HG03342 (cell line): Measurements from ENCODE around the gene RXRB.
A peak's percentile ranks its signal among the peaks of the same experiment; 100 is the strongest.
"Not testable (repeated sequence)": the region's sequence is repeated elsewhere in the genome, so short reads cannot be mapped to it uniquely, and the experiment has no call there.

Experiments used
- ATAC-seq: cut with Tn5 transposase; IDR thresholded peaks from one replicate; pipeline ENCODE4 v1.9.1; 2021; ENCODE audit warnings: mild to moderate bottlenecking, moderate library complexity; ENCODE audit not compliant: unreplicated experiment

Gene RXRB

DNA sequence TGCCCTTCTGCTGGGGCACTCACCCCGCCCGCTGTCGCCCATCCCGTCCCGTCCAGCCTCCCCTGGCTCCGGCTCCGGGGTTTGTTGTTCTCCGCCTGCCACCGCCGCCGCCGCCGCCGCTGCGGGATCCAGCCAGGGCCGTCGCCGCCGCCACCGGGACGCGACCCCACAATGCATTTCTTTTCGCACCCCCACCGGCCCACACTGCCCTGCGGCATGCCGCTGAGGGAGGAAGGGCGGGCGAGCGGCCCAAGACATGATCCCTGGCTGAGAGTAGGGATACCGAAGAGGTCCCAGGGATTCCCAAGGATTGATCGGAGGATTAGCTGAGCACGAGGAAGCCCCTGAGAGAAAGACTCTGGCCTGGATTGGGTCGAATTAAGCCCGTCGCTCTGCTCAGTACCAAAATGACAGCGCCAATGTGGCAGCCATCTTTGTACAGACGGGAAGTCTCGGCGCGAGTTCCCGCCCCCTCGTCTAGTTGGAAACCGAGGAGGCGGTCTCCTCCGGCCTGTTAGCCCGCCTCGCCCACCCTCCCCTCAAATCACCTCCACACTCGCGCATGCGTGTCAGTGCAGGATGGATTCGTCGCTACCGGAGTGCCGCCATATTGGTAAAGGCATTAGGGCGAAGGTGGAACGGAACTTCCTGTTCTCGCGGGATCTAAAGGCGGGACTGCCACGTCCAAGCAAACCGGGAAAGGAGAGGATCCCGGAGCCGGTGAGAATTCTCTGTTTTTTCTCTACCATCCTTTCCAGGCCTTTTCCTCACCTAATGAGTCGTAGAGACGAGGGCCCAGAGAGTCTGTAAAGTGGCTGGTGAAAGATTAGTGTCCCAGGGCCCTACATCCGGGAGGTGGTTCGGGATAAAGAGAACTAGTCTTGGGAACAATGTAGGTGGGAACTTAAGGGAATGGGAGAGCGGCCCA lies at the start of gene RXRB, which contains the start of gene SLC39A7:
Gene RXRB (minus strand): TSS at position 447 of the 928 bp plus-strand sequence. CDS start 189 bp downstream, at position 258.
Gene SLC39A7 (plus strand): TSS at position 649 of the 928 bp plus-strand sequence. CDS start 379 bp downstream, outside the sequence.
- peak; percentile 52 for ATAC-seq

DNA sequence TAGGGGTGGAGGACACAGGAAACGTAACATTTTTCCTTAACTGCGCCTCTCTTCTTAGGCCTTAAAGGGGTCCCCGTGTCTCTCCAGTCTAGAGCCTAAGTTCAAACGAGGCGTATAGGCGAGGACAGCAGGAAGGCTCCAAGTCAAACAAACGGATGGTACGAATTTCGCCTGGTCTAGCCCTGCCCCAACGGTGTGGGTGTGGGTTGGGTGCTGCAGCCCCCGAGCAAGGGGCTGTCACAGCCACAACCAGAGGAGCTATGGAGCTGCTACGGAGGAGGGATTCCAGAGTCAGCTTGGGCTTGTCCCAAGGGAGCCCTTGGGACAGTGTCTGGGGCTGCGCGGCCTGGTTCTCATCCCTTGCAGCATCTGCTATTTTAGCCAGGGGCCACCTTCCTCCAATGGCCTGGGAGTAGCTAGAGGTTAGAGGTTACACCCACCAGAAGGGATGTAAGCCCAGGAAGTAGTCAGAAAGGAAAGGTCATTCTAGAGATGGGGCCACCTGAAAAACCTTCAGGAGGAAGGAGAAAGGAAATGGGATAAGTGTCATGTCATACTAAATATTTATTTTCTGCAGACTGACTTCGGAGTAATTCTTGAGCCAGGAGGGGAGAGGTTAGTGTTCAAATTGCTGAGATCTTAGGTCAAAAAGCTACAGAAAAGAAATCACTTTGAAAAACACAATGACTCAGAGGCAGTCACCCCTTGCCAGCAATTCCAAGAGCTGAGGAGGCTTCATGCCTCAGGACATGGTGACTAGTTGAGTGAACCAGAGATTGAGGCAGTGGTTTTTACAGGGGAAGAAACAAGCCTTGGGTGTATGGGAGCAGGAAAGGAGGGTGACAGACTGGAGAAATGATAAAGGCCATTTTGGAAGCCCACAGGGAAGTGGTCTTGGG lies 49.5 kb upstream of the RXRB start:
- no peak for ATAC-seq

- ATAC-seq: peak; percentile 84
Measured at GRCh38 chr6:33248932-33249731, 48.7 kb upstream of the RXRB start.

DNA sequence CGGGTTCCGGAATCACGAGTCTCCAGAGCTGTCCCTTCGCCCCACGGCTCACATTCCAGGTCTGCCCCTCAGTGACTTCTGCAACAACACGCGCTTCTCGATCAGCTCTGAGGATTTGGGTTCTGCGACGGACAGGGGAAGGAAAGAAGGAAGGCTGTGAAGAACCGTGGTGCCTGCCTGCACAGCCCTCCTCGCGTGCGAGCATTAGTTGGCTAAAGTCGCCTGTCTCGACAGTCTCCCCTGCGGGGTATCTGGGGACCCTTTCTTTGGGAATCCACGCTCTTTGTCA lies 48.1 kb upstream of the RXRB start:
- peak; percentile 7 for ATAC-seq

- ATAC-seq: peak; percentile 37
Measured at GRCh38 chr6:33247977-33248642, 47.6 kb upstream of the RXRB start.

DNA sequence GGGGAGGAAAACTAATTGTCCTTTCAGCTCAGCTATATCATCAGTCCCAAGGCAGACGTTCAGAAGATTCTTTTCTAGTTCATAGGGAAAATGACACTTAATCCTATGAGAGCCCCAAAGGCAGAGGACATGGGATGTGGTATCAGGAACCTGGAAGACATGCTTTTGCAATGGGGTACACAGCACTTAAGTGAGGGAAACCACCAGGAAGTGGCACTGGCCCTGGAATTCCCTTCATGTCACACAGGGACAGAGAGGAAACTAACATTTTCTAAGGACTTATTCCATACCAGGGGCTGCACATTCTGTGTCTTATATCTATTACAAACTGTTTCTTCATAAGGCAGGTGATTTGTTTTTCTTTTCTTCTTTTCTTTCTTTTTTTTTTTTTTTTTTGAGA lies 43.0 kb upstream of the RXRB start:
- ATAC-seq: no peak

DNA sequence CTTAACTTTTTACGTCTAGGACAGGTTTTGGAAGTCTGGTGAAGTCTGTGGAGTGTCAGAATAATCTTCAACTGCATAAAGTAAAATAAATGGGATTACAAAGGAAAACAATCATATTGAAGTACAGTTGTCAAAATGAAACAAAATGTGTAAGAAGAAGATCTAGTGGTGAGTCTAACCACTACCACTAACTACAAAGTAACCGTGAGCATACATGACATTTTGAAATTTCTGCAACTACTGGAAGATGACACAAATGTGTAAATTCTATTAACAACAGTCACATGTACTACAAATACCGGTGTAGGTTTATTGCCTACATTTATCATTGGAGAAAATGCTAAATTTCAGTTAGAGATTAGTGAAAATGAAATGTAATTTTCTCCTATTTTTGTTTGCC lies 41.5 kb upstream of the RXRB start:
- no peak for ATAC-seq

DNA sequence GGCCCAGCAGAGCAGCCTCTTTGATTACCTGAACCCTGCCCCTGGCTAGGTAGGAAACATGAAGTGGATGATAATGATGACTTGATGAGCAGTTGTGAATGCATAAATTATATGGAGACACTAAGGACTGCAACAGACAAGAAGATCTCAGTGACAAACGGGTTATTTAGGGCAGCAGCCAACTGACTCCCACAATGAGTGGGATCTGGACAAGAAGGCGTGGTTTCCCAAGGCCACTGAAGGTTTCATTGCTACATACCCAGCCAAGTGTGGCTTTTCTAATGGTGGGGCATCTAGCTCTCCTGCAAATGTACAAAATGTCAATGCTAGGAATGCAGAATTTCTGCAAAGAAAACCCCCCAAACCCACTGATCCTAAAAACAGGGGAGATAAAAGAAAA lies 37.3 kb upstream of the RXRB start:
- no peak for ATAC-seq

- no peak for ATAC-seq
Measured at GRCh38 chr6:33236852-33237251, 36.4 kb upstream of the RXRB start.

- ATAC-seq: no peak
Measured at GRCh38 chr6:33236328-33236727, 35.9 kb upstream of the RXRB start.

DNA sequence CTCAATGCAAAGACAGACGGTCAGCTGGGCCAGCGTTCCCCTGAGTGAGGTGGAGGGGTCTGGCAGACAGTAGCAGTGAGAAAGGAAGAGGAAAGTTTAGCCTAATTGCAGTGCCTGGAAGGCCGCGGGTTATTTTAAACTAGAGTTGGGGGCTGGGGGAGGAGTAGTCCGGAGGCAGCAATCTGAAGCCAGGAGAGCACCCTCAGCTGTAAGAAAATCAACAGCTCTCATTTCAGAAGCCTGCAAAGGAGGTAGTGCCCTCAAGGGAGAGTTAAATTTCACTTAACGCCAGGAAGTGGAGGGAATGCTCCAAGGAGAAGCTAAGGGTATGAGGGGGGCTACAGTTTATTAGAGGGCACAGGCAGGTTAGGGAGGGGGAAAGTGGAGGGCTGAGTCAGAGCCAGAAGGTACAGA lies 34.8 kb upstream of the RXRB start:
- ATAC-seq: no peak

DNA sequence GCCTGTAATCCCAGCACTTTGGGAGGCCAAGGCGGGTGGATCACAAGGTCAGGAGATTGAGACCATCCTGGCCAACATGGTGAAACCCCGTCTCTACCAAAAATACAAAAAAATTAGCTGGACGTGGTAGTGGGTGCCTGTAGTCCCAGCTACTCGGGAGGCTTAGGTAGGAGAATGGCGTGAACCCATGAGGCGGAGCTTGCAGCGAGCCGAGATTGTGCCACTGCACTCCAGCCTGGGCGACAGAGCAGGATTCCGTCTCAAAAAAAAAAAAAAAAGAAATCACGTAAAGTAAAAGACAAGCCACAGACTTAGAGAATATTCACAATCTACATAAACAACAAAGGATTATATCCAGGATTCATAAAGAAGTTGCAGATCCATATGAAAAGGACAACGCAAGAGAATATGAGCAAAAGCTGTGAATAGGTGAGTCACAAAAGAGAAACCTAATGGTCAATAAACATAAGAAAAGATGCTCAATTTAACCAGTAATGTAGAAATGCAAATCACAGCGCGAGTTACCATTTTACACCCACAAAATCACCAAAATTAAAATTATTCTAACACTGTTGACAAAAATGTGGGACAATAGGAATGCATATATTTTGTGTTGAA lies 26.1 kb upstream of the RXRB start:
- not testable (repeated sequence) for ATAC-seq

DNA sequence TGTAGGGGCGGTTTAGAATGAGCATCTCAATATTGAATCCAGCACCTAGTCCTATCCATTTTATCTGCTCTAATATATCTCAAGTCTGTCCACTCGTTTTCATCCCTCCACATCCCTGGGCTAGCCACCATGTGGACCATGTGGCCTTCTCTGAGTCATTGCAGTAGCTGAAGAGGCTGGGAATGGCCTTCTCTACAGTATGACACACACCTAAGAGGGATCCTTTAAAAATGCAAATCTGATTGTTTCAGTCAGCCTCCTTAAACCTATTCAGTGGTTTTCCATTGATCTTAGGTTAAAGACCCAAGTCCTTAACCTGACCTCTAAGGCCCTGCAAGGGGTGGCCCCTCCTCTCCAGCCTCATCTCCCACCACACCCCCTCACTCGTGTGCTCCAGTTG lies 17.2 kb upstream of the RXRB start:
- no peak for ATAC-seq

- no peak for ATAC-seq
Measured at GRCh38 chr6:33217246-33217645, 16.8 kb upstream of the RXRB start.

- ATAC-seq: no peak
Measured at GRCh38 chr6:33216117-33216649, 15.7 kb upstream of the RXRB start.

- no peak for ATAC-seq
Measured at GRCh38 chr6:33215271-33216116, 15.0 kb upstream of the RXRB start.

GRCh38 chr6:33213989-33214335 lies 13.5 kb upstream of the RXRB start:
- no peak for ATAC-seq

DNA sequence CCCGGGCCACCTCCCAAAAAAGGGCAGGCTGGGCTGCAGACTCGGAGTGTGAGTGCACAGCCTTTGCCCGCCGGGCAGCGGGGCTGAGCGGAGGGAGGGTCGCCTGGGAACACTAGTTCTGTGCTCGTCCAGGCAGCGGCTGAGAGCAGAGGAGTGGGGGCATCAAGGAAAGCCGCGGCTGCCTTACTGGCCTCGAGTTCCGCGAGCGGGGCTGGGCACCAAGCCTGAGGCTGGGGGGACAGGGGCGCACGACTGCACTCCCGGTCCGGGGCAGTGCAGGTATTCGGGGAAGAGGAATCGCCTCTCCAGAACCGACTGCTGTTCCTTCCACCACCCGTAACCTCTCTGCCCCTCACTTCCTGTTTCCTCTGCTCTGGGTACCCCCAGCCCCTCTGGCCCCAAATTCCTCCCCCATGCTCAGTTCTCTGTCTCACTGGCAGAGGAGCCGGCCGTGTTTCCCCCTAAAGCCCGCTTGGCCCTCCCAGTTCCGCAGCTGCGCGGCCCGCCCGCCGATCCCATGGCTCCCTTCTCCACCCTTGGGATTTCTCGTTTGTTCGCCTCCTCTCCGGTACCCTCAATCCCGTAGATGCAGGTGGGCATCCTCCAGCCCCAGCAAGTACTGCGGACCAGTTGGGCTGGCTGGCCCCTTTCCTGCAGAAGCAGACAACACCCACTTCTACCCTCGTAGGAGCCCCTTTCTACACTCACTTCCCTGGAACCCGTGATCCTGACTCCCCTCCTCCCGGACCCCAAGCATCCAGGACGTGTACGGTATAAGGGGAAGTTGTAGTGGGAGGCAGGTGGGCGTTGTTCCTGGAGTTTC lies 12.9 kb upstream of the RXRB start:
- ATAC-seq: no peak
